Activated T-cell treated with anti-CD3 and anti-CD28 coated beads for 1 hour (primary cell): ENCODE measurements around the gene IQGAP3.

Experiments
- DNase-seq: peaks from one replicate; pipeline ENCODE4 v3.0.0-alpha.2; 2020; ENCODE audit warnings: low read depth

The IQGAP3 gene

GRCh38 chr1:156479093-156480015, 93.0 kb downstream of the IQGAP3 start:
- DNase-seq, result no peak

GRCh38 chr1:156478250-156478627, 94.1 kb downstream of the IQGAP3 start:
- no peak for DNase-seq

DNA sequence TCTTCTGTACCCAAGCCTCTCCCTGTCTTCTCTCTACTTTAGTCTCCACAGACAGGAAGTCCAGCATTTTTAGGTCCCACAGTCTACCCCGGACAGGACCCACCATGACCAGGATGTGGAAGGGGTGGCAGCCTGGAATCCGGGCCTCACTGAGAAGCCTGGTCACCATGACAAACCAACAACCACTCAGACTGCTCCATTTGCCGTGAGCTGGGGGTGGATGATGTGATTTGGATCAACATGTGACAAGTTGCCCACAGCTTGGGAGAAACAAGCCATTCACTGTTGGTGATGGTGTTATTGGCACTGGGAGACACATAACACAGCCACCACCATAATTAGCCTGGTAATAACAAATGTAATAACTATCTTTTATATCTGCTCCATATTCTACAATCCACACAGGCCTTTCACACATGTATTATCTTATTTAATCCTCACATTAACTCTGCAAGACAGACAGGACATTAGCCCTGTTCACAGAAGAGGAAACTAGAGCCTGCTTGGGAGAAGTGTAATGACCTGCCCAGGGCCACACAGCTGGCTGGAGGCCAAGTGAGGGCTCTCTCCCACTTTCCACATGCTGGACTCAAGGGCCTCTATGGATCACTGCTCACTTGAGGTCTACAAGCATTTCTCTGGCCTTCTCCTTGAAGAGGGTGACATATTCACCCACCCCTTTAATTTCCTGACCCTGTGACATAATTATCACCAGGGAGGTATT, 94.7 kb downstream of the IQGAP3 start:
- DNase-seq, result no peak

DNA sequence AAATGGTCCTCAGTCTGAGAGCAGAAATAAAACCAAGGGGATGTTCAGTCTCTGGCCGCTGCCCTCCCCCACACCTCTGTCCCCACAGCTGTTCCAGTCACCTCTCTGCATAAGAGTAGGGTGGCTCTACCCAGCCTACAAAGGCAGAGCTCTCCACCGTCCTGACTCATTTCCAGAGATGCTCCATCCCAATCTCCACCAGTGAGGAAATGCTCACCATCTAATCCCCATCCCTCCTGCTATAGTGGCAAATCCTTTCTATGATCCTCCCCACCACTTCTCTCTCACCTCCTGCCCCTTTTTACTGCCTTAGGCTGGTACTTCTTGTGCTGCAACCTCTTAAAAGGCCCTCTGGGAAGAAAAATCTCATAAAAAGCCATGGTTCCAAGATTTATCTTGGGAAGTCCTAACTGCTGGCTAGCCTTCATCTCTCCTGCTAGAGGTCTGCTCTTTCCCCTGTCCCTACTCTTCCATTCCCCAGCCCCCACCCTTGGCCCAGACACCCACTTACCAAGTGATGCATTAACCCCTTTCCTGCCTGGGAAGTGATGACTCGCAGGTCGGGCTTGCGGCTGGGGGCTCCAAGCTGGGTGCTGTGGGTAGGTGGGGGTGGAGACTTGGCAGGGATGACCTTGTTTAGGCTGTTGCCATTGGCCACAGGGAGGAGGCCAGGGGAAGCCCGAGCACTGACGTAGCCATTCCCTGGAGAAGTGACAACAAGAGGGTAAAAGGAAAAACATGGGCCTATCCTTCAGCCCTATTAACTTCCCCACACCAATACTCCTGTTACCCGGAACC, 95.7 kb downstream of the IQGAP3 start:
- DNase-seq, result no peak

- no peak for DNase-seq
These were observed 96.5 kb downstream of the IQGAP3 start for GRCh38 chr1:156475568-156476500.
